Measurements from ENCODE around the gene SLC4A2.

SLC4A2 gene

DNA sequence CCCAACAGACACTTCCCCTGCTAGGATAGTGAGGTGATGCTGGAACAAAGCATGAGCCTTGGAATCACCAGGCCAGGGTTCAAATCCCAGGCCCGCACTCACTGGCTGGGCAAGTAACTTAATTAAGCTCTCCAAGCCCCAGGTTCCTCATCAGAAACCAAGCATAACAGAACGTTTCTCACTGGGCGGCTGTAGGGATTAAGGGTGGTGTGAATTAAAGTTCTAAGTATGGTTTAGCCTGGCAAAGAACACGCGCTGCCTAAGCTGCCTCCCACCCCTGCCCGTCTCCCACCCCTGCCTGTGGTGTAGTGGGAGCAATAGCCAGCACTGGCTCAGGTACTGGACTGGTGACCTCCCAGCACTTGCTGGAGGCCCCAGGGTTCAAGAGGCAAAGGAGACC lies 5.6 kb downstream of the SLC4A2 start:
- DNase-seq = no peak

DNA sequence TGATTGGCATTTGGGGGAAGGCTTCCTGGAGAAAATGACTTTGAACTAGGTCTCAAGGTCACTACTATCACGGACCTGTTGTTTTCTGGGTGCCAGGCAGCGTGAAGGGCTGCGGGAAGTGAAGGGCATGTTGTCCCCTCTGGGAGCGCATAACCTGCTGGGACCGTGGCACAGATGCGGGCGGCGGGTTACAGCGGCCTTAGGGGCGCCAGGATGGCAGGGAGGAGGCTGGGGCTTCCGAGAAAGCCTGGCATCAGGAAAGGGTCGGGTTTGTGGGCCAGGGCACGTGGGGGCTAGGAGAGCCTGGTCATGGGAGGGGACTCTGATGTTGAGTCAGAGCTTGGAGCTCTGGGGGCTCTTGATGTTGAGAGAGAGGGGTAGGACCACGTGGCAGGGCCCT lies 6.1 kb downstream of the SLC4A2 start:
- no peak for DNase-seq

GRCh38 chr7:151066273-151066974 lies 7.0 kb downstream of the SLC4A2 start:
- no peak for DNase-seq

DNA sequence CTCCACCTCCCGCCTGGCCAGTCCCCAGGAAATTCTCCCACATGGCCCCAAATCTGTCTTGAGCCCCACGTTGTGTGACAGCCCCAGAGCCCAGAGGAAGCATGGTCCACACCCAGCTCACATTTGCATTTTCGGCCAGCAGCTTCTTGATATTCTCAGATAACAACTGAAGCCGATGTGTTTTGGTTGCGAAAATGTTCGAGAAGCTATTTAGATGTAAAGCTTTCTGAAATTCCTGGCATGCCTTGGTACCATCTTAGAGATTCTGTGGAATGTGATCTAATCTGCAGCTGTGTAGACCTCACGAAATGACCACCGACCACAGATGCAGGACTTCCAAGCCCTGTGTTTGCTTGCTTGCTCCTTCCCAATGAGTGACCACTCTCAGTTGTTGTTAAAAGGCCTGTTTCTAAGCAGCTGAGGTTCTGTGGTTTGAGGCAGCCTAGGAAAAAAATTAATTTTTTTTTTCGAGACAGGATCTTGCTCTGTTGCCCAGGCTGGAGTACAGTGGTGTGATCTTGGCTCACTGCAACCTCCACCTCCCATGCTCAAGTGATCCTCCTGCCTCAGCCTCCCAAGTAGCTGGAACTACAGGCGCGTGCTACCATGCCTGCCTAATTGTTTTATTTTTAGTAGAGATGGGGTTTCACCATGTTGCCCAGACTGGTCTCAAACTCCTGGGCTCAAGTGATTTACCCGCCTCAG lies 8.8 kb downstream of the SLC4A2 start:
- peak; percentile 68 for DNase-seq

GRCh38 chr7:151069841-151070573 lies 10.6 kb downstream of the SLC4A2 start:
- DNase-seq = no peak

DNA sequence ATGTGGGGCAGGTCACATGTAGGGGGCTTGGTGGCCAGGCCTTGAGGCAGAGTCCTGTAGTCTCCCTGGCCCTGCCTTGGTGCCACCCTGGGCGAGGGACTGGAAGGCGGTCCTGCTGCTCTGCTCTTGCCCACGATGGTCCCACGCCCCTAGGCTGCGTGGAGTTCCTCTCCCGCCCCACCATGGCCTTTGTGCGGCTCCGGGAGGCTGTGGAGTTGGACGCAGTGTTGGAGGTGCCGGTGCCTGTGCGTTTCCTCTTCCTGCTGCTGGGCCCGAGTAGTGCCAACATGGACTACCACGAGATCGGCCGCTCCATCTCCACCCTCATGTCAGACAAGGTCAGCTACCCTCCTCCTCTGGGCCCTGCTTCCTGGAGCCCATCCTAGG lies 11.2 kb downstream of the SLC4A2 start:
- DNase-seq = no peak

GRCh38 chr7:151071032-151071866 lies 11.9 kb downstream of the SLC4A2 start:
- DNase-seq = no peak

DNA sequence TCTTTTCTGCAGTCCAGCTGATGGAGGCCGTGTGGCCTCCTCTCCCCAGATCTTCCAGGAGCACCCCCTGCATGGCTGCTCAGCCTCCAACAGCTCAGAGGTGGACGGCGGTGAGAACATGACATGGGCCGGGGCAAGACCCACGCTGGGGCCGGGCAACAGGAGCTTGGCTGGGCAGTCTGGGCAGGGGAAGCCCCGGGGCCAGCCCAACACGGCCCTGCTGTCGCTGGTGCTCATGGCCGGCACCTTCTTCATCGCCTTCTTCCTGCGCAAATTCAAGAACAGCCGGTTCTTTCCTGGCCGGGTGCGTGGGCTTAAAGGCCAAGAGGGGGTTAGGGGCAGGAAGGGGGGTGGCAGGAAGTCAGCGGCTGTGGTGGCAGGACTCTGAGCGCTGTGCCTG lies 14.6 kb downstream of the SLC4A2 start:
- no peak for DNase-seq

GRCh38 chr7:151074817-151075661 lies 15.7 kb downstream of the SLC4A2 start:
- no peak for DNase-seq

GRCh38 chr7:151075662-151075971 lies 16.2 kb downstream of the SLC4A2 start:
- DNase-seq = no peak

DNA sequence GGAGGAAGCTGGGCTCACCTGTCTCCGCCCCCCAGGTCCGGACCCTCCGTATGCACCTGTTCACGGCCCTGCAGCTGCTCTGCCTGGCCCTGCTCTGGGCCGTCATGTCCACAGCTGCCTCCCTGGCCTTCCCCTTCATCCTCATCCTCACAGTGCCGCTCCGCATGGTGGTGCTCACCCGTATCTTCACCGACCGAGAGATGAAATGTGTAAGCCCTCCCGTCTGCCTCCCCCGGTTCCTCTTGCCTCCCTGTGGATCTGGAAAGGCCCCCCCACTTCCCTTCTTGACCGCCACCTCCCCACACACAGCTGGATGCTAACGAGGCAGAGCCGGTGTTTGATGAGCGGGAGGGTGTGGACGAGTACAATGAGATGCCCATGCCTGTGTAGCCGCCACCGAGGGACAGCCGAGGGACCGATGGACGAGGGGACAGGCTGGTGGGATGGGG lies 16.6 kb downstream of the SLC4A2 start:
- no peak for DNase-seq

GRCh38 chr7:151076863-151077704 lies 17.7 kb downstream of the SLC4A2 start:
- DNase-seq = no peak

DNA sequence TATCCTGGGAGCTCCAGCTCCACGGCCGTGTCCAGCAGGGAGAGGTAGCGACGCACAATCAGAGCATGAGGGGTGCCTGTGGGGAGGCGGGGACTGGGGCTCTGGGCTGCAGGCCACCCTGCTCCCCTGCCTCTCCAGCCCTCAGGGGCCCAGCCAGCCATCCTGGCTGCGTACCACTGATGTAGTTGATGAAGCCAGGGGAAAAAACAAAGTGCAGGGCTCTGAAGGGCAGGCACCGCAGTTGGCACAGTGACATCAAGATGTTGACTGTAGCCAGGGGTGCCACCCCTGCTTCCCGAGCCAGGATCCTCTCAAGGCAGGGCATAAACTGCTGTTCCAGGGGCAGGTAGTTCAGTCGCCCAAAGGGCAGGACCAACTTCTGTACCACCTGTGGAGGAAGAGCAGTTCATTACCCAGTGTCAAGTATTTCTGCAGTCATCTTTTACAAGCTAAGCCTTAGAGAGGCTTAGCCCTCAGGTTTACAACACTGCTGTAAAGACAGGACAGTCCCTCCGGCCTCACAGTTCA lies 18.4 kb downstream of the SLC4A2 start:
- no peak for DNase-seq

DNA sequence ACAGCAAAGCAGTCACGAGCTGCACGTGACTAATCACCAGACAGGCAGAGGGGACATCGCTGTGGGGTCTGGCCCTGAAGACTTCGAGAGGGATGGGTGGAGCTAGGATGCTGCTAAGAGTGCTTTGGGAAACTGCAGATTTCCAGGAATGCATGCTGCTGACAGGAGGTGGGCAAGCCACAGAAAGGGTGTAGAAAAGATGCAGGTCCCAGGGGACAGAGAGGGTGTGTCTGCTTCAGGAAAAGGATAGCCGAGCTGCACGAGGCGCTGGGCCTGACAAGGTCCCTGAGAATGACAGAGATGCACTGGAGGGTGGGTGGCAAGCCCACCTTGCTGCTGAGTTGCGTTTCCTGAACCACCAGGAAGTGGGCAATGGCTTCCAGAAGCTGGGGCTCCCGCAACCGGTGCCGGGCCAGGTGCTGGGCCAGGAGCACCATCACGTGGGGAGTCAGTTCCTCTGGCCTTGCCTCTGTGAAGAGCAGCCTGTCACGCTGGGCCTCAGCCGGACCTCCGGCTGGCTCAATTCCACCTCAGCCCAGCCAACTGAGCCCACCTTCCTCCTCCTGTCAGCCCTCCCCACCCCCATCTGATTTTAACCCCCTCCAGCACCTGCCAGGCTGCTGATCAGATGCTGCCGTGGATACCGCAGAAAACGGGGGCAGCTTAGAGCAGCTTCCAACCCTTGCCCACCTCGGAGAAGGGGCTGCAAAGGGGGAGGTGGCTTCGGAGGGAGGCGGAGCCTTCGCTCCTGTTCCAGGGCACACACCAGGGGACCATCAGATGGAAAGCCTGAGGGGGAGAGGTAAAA lies 19.0 kb downstream of the SLC4A2 start:
- no peak for DNase-seq

DNA sequence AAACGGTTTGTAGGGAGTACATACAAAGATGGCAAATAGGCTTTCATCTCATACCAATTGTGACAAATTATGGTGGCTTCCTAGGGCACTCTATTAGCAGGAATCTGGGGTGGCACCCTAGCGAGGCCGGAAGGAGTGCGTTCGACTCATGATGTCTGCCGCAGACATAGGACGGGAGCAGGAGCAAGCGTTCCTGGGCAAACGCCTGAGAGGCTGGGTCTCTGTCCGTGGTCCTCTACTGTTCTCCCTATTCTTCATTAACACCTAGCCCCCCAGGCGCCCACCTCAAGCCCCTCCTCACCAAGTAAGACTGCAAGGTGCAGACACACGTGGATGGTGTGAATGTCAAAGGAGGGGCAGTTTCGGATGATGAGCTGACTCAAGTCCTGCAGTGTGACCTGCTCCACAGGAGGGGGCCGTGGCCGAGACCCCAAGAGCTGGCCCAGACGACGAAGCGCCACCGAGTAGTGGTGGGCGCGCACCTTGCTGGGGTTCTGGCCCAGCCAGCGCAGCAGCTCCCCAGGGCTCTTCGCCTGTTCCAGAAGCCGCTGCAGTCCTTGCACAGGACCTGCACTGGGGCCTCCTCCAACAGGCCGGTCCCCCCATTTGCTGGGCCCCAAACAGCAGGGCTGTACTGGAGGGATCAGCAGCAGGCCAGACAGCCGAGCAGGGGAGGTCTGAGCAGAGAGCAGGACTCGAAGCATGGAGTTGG lies 20.0 kb downstream of the SLC4A2 start:
- no peak for DNase-seq

GRCh38 chr7:151080067-151080521 lies 20.7 kb downstream of the SLC4A2 start:
- DNase-seq = no peak

DNA sequence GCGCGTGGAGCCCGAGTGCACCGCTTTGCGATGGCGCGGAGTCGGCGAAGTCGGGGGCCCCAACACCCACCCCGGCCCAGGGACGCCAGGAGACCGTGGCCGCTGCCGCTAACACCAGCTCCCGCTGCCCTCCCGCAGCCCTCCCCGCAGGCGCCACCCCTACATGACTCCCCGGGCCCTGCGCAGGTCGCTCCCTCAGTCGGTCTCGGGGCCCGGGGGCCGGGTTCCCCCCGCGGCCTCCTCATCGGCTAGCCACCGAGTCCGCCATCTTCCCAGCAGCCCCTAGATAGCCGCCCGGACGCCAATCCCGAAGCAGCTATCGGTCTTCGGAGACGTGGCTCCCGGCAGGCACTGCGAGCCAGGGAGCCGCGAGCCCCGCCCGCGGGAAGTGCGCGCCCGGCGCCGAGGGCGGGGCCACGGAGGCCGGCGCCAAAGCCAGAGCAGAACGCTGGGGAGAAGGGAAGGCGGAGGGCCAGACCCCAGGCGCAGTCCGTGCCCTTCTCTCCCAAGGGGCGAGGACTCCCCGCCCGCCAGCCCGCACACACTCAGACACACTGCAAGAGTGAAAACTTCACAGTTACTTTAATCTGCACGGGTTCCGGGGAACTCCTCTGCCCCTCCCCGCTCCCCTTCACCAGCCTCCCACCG lies 21.3 kb downstream of the SLC4A2 start, which contains the start of gene FASTK:
Gene FASTK, minus strand, starts transcription at position 288 of the 648 bp plus-strand sequence. Its CDS starts 43 bp downstream, at position 245.
- DNase-seq = peak; percentile 92
